K562 (cell line): Measurements from ENCODE around the gene RFPL4A. TPM values are rescaled to one million over a fixed set of nuclear protein-coding genes. Genes with fewer than 3 reads are reported as not detected.

Source experiments
- ATAC-seq: fragments of 200-7000 bp; cut with Tn5 transposase; 3 replicates; pipeline ENCODE4 v1.9.1; 2020; ENCODE audit warnings: moderate library complexity
- BruUV-seq: library from RNA; stranded (reverse); fragments of 400-500 nt; replicated peaks from 2 replicates; lab custom pipeline; 2021; lab: Mats Ljungman, UMichigan
- CTCF ChIA-PET: fragments of 300-600 bp; formaldehyde crosslinking; extraction: SDS; loops from one replicate; lab custom pipeline; 2021; ENCODE audit warnings: low intra/inter-chr PET ratio; lab: Yijun Ruan, JAX
- POLR2A ChIA-PET: fragments of 300-600, 350-650 bp; sonication (Branson Sonifier 250); formaldehyde crosslinking; extraction: SDS; loops from one replicate; lab custom pipeline; 2021; ENCODE audit warnings: antibody characterized with exemption, inconsistent platforms; lab: Yijun Ruan, JAX
- DNase-seq, 4 experiments: peaks; one replicate each; pipeline versions ENCODE4 v3.0.0 to v3.0.0-alpha.2; 2011 to 2018; ENCODE audit warnings: low spot score in 3 of 4, mixed read lengths in 3 of 4; ENCODE audit errors: extremely low read depth in 1 of 4
- FAIRE-seq: peaks from 2 replicates; lab custom pipeline; 2011; peaks lifted over from hg19 to GRCh38; lab: Jason Lieb, UNC
- H2AFZ ChIP-seq: 2 replicates; pipeline ENCODE4 v1.6.0; 2011; ENCODE audit warnings: low read depth, low read length, control low read depth, inconsistent platforms
- H3K27ac ChIP-seq: fragments of 200-600 bp; 3 replicates; pipeline ENCODE4 v1.8.0; 2011; ENCODE audit warnings: low read depth, mild to moderate bottlenecking, control low read depth, inconsistent platforms, low read length, moderate library complexity, mixed read lengths; ENCODE audit errors: extremely low read depth
- H3K27me3 ChIP-seq, 2 experiments: fragments of 300-600 bp in 1 of 2; 2 replicates in 1 of 2; 3 replicates in 1 of 2; pipeline versions ENCODE4 v1.6.0 to v1.8.0; 2011; ENCODE audit warnings: inconsistent platforms in 2 of 2, low read length in 2 of 2, mild to moderate bottlenecking in 1 of 2, mixed read lengths in 1 of 2, moderate library complexity in 1 of 2; ENCODE audit not compliant: control insufficient read depth in 2 of 2, insufficient read depth in 2 of 2
- H3K36me3 ChIP-seq: fragments of 300-600 bp; 3 replicates; pipeline ENCODE4 v1.8.0; 2011; ENCODE audit warnings: mild to moderate bottlenecking, low read length, inconsistent platforms; ENCODE audit not compliant: control insufficient read depth, insufficient read depth
- H3K4me1 ChIP-seq, 2 experiments: fragments of 200-600 bp in 1 of 2; replicated peaks in 1 of 2; 2 replicates in 1 of 2; 3 replicates in 1 of 2; pipeline versions ENCODE4 v1.5.1 to v1.8.0; 2011; ENCODE audit warnings: inconsistent platforms in 2 of 2, low read length in 2 of 2, mild to moderate bottlenecking in 1 of 2, mixed read lengths in 1 of 2, moderate library complexity in 1 of 2; ENCODE audit not compliant: control insufficient read depth in 2 of 2, insufficient read depth in 2 of 2
- H3K4me2 ChIP-seq: 2 replicates; pipeline ENCODE4 v1.6.1; 2011; ENCODE audit warnings: low read length, control low read depth, inconsistent platforms, mixed read lengths; ENCODE audit not compliant: insufficient read depth
- H3K4me3 ChIP-seq: fragments of 200-600 bp; sonication (generic), shearing (Covaris generic); 2 replicates; pipeline ENCODE4 v1.5.1; 2016; ENCODE audit warnings: control low read depth, inconsistent platforms
- H3K79me2 ChIP-seq: fragments of 200-600 bp; 3 replicates; pipeline ENCODE4 v1.8.0; 2011; ENCODE audit warnings: low read length, inconsistent platforms; ENCODE audit not compliant: control insufficient read depth, insufficient read depth
- H3K9ac ChIP-seq, 2 experiments: 2 replicates each; pipeline versions ENCODE4 v1.6.0 to v1.6.1; 2011; ENCODE audit warnings: low read depth in 2 of 2, low read length in 2 of 2, control low read depth in 1 of 2, inconsistent platforms in 1 of 2, mild to moderate bottlenecking in 1 of 2, mixed read lengths in 1 of 2; ENCODE audit not compliant: insufficient read depth in 1 of 2
- H3K9me1 ChIP-seq: one replicate; pipeline ENCODE4 v1.6.0; 2011; ENCODE audit warnings: inconsistent platforms, mild to moderate bottlenecking, low read length, moderate library complexity; ENCODE audit not compliant: control insufficient read depth, insufficient read depth
- H3K9me3 ChIP-seq: replicated peaks from 2 replicates; pipeline ENCODE4 v1.5.1; 2011; ENCODE audit warnings: low read depth, low read length, inconsistent platforms; ENCODE audit not compliant: control insufficient read depth, insufficient read depth
- H4K20me1 ChIP-seq: replicated peaks from 2 replicates; pipeline ENCODE4 v1.6.1; 2011; ENCODE audit warnings: low read length, inconsistent platforms, mixed read lengths; ENCODE audit not compliant: control insufficient read depth, insufficient read depth
- C11orf30 ChIP-seq: fragments of 450-650 bp; IDR thresholded peaks from 2 replicates; pipeline ENCODE4 v1.6.1; 2016; ENCODE audit warnings: low read depth, mild to moderate bottlenecking
- CBFA2T2 ChIP-seq: fragments of 450-650 bp; conservative IDR thresholded peaks from 2 replicates; pipeline ENCODE4 v1.6.1; 2017; ENCODE audit warnings: mild to moderate bottlenecking
- TEAD1 ChIP-seq, 2 experiments: fragments of 450-650 bp in 1 of 2; sonication (generic) in 1 of 2; formaldehyde crosslinking; IDR thresholded peaks; 2 replicates each; pipeline versions ENCODE4 v1.4.0 to v1.8.0; 2020 to 2022; ENCODE audit warnings: mild to moderate bottlenecking in 2 of 2, missing genetic modification reagents in 1 of 2
- ZNF23 ChIP-seq: fragments of 250-450 bp; sonication (Bioruptor Pico); IDR thresholded peaks from 2 replicates; pipeline ENCODE4 v1.4.0; 2020; ENCODE audit warnings: mild to moderate bottlenecking
- WGBS: fragments of 100-300 bp; shearing (Covaris generic); methylation state at CpG from one replicate; pipeline ENCODE4 v1.1.6; 2016; ENCODE audit warnings: low coverage, mixed read lengths; ENCODE audit not compliant: insufficient coverage; ENCODE audit errors: missing lambda C conversion rate; 5-methylcytosine and 5-hydroxymethylcytosine counted together
- in situ Hi-C: fragments of 300-500 bp; cut with MboI; formaldehyde crosslinking; loops from 4 replicates; pipeline ENCODE4 v1.15.0; 2018; ENCODE audit warnings: inconsistent platforms, mixed read lengths
- intact Hi-C: fragments of 100-400 bp; cut with micrococcal nuclease; formaldehyde crosslinking; loops from 2 replicates; pipeline ENCODE4 v1.14.2; 2022
- polyA plus RNA-seq, 8 experiments: library from polyadenylated mRNA; depleted of rRNA in 4 of 8; stranded (reverse) in 5 of 8; unstranded in 3 of 8; fragments of >200 nt; fragmentation: Nextera tagmentation in 2 of 8; fragmentation: Illumina TruSeq in 1 of 8; extraction: Ambion mirVana in 2 of 8; extraction: Trizol in 1 of 8; gene quantifications; 2 replicates each; pipeline versions ENCODE4 v1.2.1 to v1.2.3, GENCODE V29; 2011 to 2014; ENCODE audit warnings: inconsistent platforms in 1 of 8, missing spikeins in 1 of 8
- total RNA-seq, 7 experiments: library from RNA; depleted of rRNA in 6 of 7; stranded (reverse); fragments of >200 nt in 6 of 7; fragmentation: Illumina TruSeq in 2 of 7; extraction: Trizol in 2 of 7; gene quantifications; 2 replicates each; pipeline versions ENCODE4 v1.2.1 to v1.2.3, GENCODE V29; 2011 to 2021; ENCODE audit warnings: low replicate concordance in 1 of 7
- TF ChIP-seq, protein P1 (sequence below): fragments of 250-450 bp; sonication (Bioruptor Pico); IDR thresholded peaks from 2 replicates; pipeline ENCODE4 v1.8.0; 2021; ENCODE audit warnings: moderate library complexity, mild to moderate bottlenecking, inconsistent platforms
- TF ChIP-seq, protein P2 (sequence below), 2 experiments: fragments of 450-650 bp; IDR thresholded peaks; 2 replicates each; pipeline ENCODE4 v1.6.1; 2018; ENCODE audit warnings: mild to moderate bottlenecking in 2 of 2, low read depth in 1 of 2; ENCODE audit not compliant: partially characterized antibody in 2 of 2

Gene RFPL4A
- total and polyA plus RNA-seq, 9 of the 15 experiments (the other 6 are each of a cell fraction or from before 2014, with no cell fraction given) = 0.13 to 1.1 (median 0.23) TPM; not detected in 1

DNA sequence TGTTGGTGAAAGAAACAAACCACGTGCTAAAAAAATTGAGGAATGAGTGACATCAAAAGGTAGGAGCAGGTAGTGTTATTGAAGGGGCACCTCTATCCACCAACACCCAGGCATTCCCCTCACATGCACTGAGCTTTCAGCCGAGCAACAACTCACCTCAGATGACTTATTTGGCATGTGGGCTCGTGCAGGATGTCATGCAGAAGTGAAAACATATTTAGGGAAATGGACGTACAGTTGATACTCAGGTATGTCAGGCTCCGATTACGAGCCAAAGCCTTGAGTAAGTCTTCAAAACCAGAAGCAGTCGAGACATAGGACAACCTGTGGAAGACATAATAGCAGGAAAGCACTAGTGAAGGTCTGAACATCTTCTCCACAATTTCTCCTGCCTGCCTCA is 42.5 kb downstream of the RFPL4A start:
- no peak for FAIRE-seq
- 4% methylated on average over 7 of the region's 7 CpGs for WGBS
- H3K4me3 ChIP-seq = no peak overlapping the region
- no peaks in the 10 kb centered on the region for H3K4me1 ChIP-seq
- H3K4me2 ChIP-seq = no peak overlapping the region
- ATAC-seq = no peak
- H3K27ac ChIP-seq = no peak overlapping the region
- no peaks in the 10 kb centered on the region for H4K20me1 ChIP-seq
- H3K9me3 ChIP-seq = no peaks in the 10 kb centered on the region
- no peak for DNase-seq
- CTCF ChIA-PET = no interaction called here
- intact Hi-C loops = loop anchor here (10.0 kb wide), 1 partner anchor 97 kb away; no protein-coding TSS in a partner anchor
- no peak overlapping the region for H3K9ac ChIP-seq
- TF ChIP-seq TEAD1 (CRISPR knock-in tag; IDR thresholded peaks at IDR 0.05) (no peak), ZNF23 (CRISPR knock-in tag) (no peak), CBFA2T2 (no peak), C11orf30 (no peak)
- TF ChIP-seq, protein P1, sequence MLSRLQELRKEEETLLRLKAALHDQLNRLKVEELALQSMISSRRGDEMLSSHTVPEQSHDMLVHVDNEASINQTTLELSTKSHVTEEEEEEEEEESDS = no peak
- TF ChIP-seq, protein P2, sequence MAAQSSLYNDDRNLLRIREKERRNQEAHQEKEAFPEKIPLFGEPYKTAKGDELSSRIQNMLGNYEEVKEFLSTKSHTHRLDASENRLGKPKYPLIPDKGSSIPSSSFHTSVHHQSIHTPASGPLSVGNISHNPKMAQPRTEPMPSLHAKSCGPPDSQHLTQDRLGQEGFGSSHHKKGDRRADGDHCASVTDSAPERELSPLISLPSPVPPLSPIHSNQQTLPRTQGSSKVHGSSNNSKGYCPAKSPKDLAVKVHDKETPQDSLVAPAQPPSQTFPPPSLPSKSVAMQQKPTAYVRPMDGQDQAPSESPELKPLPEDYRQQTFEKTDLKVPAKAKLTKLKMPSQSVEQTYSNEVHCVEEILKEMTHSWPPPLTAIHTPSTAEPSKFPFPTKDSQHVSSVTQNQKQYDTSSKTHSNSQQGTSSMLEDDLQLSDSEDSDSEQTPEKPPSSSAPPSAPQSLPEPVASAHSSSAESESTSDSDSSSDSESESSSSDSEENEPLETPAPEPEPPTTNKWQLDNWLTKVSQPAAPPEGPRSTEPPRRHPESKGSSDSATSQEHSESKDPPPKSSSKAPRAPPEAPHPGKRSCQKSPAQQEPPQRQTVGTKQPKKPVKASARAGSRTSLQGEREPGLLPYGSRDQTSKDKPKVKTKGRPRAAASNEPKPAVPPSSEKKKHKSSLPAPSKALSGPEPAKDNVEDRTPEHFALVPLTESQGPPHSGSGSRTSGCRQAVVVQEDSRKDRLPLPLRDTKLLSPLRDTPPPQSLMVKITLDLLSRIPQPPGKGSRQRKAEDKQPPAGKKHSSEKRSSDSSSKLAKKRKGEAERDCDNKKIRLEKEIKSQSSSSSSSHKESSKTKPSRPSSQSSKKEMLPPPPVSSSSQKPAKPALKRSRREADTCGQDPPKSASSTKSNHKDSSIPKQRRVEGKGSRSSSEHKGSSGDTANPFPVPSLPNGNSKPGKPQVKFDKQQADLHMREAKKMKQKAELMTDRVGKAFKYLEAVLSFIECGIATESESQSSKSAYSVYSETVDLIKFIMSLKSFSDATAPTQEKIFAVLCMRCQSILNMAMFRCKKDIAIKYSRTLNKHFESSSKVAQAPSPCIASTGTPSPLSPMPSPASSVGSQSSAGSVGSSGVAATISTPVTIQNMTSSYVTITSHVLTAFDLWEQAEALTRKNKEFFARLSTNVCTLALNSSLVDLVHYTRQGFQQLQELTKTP (IDR thresholded peaks at IDR 0.05; ENCODE audit: low read depth in 1 of 2, partially characterized antibody in 2 of 2) = no peak
- no peaks in the 10 kb centered on the region for H3K36me3 ChIP-seq
- H2AFZ ChIP-seq = no peak overlapping the region
- no peaks in the 10 kb centered on the region for H3K79me2 ChIP-seq
- in situ Hi-C loops = no loop called here
- BruUV-seq = no TSS peak
- peaks cover 13 to 19% of the 10 kb centered on the region in 2 experiments for H3K27me3 ChIP-seq
- POLR2A ChIA-PET = interaction anchor here (0.6 kb wide), 1 partner anchor 9 kb away, joined by 3 read pairs; no protein-coding TSS in a partner anchor
- no peaks in the 10 kb centered on the region for H3K9me1 ChIP-seq
